Stimulated activated CD8-positive, alpha-beta memory T cell treated with anti-CD3 and anti-CD28 coated beads, Interleukin-12 subunit alpha, Interleukin-12 subunit beta, amount 100 ng/mL, for 24 hours (primary cell): ENCODE data around the gene NT5C2.
"Not testable (repeated sequence)": the region's sequence is repeated elsewhere in the genome, so short reads cannot be mapped to it uniquely, and the experiment has no call there.

Source experiments
- DNase-seq: peaks from one replicate; pipeline ENCODE4 v3.0.0-alpha.2; 2020; ENCODE audit errors: extremely low read depth

NT5C2 gene

GRCh38 chr10:103163766-103164403 is 29.2 kb downstream of the NT5C2 start:
- not testable (repeated sequence) for DNase-seq

- DNase-seq: no peak
Observed at GRCh38 chr10:103157246-103157645, 35.8 kb downstream of the NT5C2 start.

GRCh38 chr10:103155471-103156085 is 37.5 kb downstream of the NT5C2 start:
- no peak for DNase-seq

- no peak for DNase-seq
Observed at GRCh38 chr10:103154521-103155299, 38.4 kb downstream of the NT5C2 start.

GRCh38 chr10:103153302-103154197 is 39.5 kb downstream of the NT5C2 start:
- no peak for DNase-seq

- no peak for DNase-seq
Observed at GRCh38 chr10:103149991-103150622, 43.0 kb downstream of the NT5C2 start.

GRCh38 chr10:103147645-103148044 is 45.4 kb downstream of the NT5C2 start:
- DNase-seq: no peak

GRCh38 chr10:103145860-103146466 is 47.1 kb downstream of the NT5C2 start:
- DNase-seq: no peak

- no peak for DNase-seq
Observed at GRCh38 chr10:103145046-103145445, 48.0 kb downstream of the NT5C2 start.

GRCh38 chr10:103144041-103144440 is 49.0 kb downstream of the NT5C2 start:
- no peak for DNase-seq

GRCh38 chr10:103143641-103144040 is 49.4 kb downstream of the NT5C2 start:
- not testable (repeated sequence) for DNase-seq

- DNase-seq: no peak
Observed at GRCh38 chr10:103141950-103142349, 51.1 kb downstream of the NT5C2 start.

GRCh38 chr10:103140469-103140868 is 52.6 kb downstream of the NT5C2 start:
- DNase-seq: no peak

- DNase-seq: no peak
Observed at GRCh38 chr10:103139803-103140202, 53.3 kb downstream of the NT5C2 start.

GRCh38 chr10:103135168-103135567 is 57.9 kb downstream of the NT5C2 start:
- not testable (repeated sequence) for DNase-seq

- DNase-seq: no peak
Observed at GRCh38 chr10:103130910-103131309, 62.2 kb downstream of the NT5C2 start.

- not testable (repeated sequence) for DNase-seq
Observed at GRCh38 chr10:103130180-103130579, 62.9 kb downstream of the NT5C2 start.

- DNase-seq: no peak
Observed at GRCh38 chr10:103127241-103127640, 65.8 kb downstream of the NT5C2 start.

GRCh38 chr10:103125323-103126267 is 67.5 kb downstream of the NT5C2 start:
- DNase-seq: no peak
